GM12878 (cell line): ENCODE data around the gene COL8A2. TPM values are rescaled to one million over a fixed set of nuclear protein-coding genes. Genes with fewer than 3 reads are reported as not detected.

ENCODE experiments used
- ATAC-seq: fragments of 200-7000 bp; cut with Tn5 transposase; 3 replicates; pipeline ENCODE4 v1.9.1; 2020; ENCODE audit warnings: mild to moderate bottlenecking, moderate library complexity
- BruUV-seq: library from RNA; stranded (reverse); fragments of 400-500 nt; replicated peaks from 2 replicates; lab custom pipeline; 2021; lab: Mats Ljungman, UMichigan
- CTCF ChIA-PET: fragments of 300-600 bp; sonication (Branson Sonifier 250); formaldehyde crosslinking; extraction: SDS; loops from one replicate; lab custom pipeline; 2021; ENCODE audit warnings: inconsistent platforms; lab: Yijun Ruan, JAX
- POLR2A ChIA-PET: fragments of 350-600 bp; formaldehyde crosslinking; extraction: SDS; loops from one replicate; lab custom pipeline; 2021; ENCODE audit warnings: inconsistent platforms; lab: Charles Lee
- RAD21 ChIA-PET: fragments of 300-600 bp; sonication (Branson Sonifier 250); formaldehyde crosslinking; loops from one replicate; lab custom pipeline; 2023; ENCODE audit warnings: antibody characterized with exemption; ENCODE audit not compliant: unreplicated experiment; lab: Charles Lee
- SMC1A ChIA-PET: fragments of 300-600 bp; sonication (Branson Sonifier 250); formaldehyde crosslinking; loops from one replicate; lab custom pipeline; 2023; ENCODE audit not compliant: unreplicated experiment, uncharacterized antibody; lab: Charles Lee
- DNase-seq: peaks from one replicate; pipeline ENCODE4 v3.0.0-alpha.2; 2011; ENCODE audit warnings: low read depth, low spot score
- FAIRE-seq: peaks from 3 replicates; lab custom pipeline; 2011; peaks lifted over from hg19 to GRCh38; lab: Jason Lieb, UNC
- H2AFZ ChIP-seq: 2 replicates; pipeline ENCODE4 v1.6.0; 2011; ENCODE audit warnings: low read depth, low read length, control low read depth; ENCODE audit not compliant: control insufficient read depth
- H3K27ac ChIP-seq: 2 replicates; pipeline ENCODE4 v1.5.1; 2011; ENCODE audit warnings: control low read depth; ENCODE audit not compliant: control insufficient read depth, insufficient read depth
- H3K27me3 ChIP-seq, 2 experiments: replicated peaks in 1 of 2; 2 replicates each; pipeline versions ENCODE4 v1.6.0 to v1.6.1; 2011; ENCODE audit warnings: low read length in 1 of 2; ENCODE audit not compliant: control insufficient read depth in 2 of 2, insufficient read depth in 2 of 2
- H3K36me3 ChIP-seq, 2 experiments: 2 replicates each; pipeline ENCODE4 v1.5.1; 2011; ENCODE audit warnings: low read length in 1 of 2; ENCODE audit not compliant: control insufficient read depth in 2 of 2, insufficient read depth in 2 of 2
- H3K4me1 ChIP-seq: 2 replicates; pipeline ENCODE4 v1.6.1; 2011; ENCODE audit warnings: mild to moderate bottlenecking, low read length, moderate library complexity, mixed read lengths; ENCODE audit not compliant: control insufficient read depth, insufficient read depth
- H3K4me2 ChIP-seq: 2 replicates; pipeline ENCODE4 v1.6.0; 2011; ENCODE audit warnings: control low read depth; ENCODE audit not compliant: control insufficient read depth, insufficient read depth
- H3K4me3 ChIP-seq: fragments of 200-600 bp; sonication (generic); 2 replicates; pipeline ENCODE4 v1.5.1; 2016
- H3K79me2 ChIP-seq: 2 replicates; pipeline ENCODE4 v1.6.0; 2011; ENCODE audit warnings: low read length; ENCODE audit not compliant: control insufficient read depth, insufficient read depth
- H3K9ac ChIP-seq: 2 replicates; pipeline ENCODE4 v1.8.0; 2011; ENCODE audit warnings: low read length, control low read depth, mixed read lengths; ENCODE audit not compliant: control insufficient read depth, insufficient read depth
- H3K9me3 ChIP-seq: replicated peaks from 3 replicates; pipeline ENCODE4 v1.5.1; 2011; ENCODE audit warnings: mild to moderate bottlenecking, low read length; ENCODE audit not compliant: control insufficient read depth, insufficient read depth
- H4K20me1 ChIP-seq: 2 replicates; pipeline ENCODE4 v1.6.0; 2011; ENCODE audit not compliant: control insufficient read depth, insufficient read depth
- EED ChIP-seq: sonication (generic); IDR thresholded peaks from 2 replicates; pipeline ENCODE4 v1.6.1; 2016; ENCODE audit warnings: antibody characterized with exemption, low read depth
- LARP7 ChIP-seq: fragments of 450-650 bp; IDR thresholded peaks from 2 replicates; pipeline ENCODE4 v1.6.1; 2017; ENCODE audit warnings: mild to moderate bottlenecking
- PML ChIP-seq: IDR thresholded peaks from 2 replicates; pipeline ENCODE4 v1.6.1; 2012; ENCODE audit warnings: low read length, inconsistent platforms
- SUPT20H ChIP-seq: IDR thresholded peaks from 2 replicates; pipeline ENCODE4 v1.6.1; 2011; ENCODE audit warnings: low read depth, mild to moderate bottlenecking, low read length, moderate library complexity, borderline replicate concordance; ENCODE audit not compliant: control insufficient read depth
- WGBS: methylation state at CpG from one replicate; pipeline ENCODE4 v1.1.6; 2016; ENCODE audit warnings: low lambda C conversion rate; ENCODE audit not compliant: insufficient replicate concordance, insufficient coverage; ENCODE audit errors: missing lambda C conversion rate; 5-methylcytosine and 5-hydroxymethylcytosine counted together
- in situ Hi-C: fragments of 300-500 bp; cut with MboI; formaldehyde crosslinking; loops from 9 replicates; pipeline ENCODE4 v1.14.3; 2018; ENCODE audit warnings: mixed read lengths
- intact Hi-C: fragments of 100-400 bp; cut with micrococcal nuclease; formaldehyde crosslinking; loops from one replicate; pipeline ENCODE4 v1.14.2; 2022; ENCODE audit not compliant: unreplicated experiment
- polyA plus RNA-seq, 11 experiments: library from polyadenylated mRNA; depleted of rRNA in 4 of 11; unstranded in 6 of 11; stranded (reverse) in 5 of 11; fragments of >200 nt; fragmentation: Nextera tagmentation in 4 of 11; fragmentation: Illumina TruSeq in 1 of 11; extraction: Ambion mirVana in 4 of 11; extraction: Trizol in 1 of 11; gene quantifications; 1 replicate in 1 of 11; 2 replicates in 10 of 11; pipeline versions ENCODE4 v1.2.1 to v1.2.3, GENCODE V29; 2011 to 2016; ENCODE audit warnings: inconsistent platforms in 2 of 11, missing spikeins in 2 of 11, low read depth in 1 of 11
- total RNA-seq, 4 experiments: library from RNA; depleted of rRNA in 3 of 4; stranded (reverse); fragments of >200 nt in 3 of 4; fragmentation: Illumina TruSeq in 1 of 4; extraction: Trizol in 1 of 4; gene quantifications; 2 replicates each; pipeline versions ENCODE4 v1.2.1 to v1.2.3, GENCODE V29; 2013 to 2021
- TF ChIP-seq, protein P1 (sequence below): fragments of 450-650 bp; IDR thresholded peaks from 2 replicates; pipeline ENCODE4 v1.6.1; 2017; ENCODE audit warnings: low read depth, mild to moderate bottlenecking, moderate library complexity
- TF ChIP-seq, protein P2 (sequence below): fragments of 450-650 bp; conservative IDR thresholded peaks from 2 replicates; pipeline ENCODE4 v1.6.1; 2017; ENCODE audit warnings: mild to moderate bottlenecking, moderate library complexity

COL8A2 gene
- total and polyA plus RNA-seq, 10 of the 15 experiments (the other 5 are each of a cell fraction or from before 2014, with no cell fraction given) = 0.01 TPM; not detected in 9

DNA sequence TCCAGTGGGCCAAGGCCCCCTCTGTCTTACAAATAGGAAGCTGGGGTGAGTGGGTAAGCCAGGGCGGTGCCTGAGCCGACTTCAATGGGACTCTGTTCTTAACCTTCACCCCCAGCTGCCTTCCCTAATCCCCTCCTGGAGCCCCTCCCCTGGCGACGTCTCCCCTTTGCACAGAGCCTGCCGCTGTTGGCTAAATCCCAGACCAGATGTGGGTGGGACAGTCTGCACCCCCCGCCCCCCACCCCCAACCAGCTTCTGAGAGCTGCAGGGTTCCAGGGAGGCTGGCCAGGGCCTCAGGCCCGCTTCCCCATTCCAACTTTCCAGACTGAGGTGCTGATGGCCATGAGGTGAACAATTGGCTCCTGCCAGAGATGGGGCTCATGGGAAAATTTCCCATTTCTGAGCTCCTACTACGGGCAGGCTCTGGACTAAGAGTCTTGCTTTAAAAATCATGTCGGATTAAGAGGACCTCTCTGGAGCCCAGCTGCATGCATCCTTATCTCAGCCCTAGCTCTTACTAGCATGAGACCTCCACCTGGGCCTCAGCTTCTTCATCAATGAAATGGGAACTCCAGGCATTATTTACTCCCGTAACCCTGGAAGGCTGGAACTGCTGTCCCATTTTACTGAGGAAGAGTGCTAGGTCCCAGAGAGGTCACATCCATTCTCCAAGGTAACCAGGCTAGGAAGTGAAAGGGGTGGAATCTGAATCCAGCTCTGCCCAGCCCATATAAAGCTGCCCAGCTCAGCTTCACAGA, 6.4 kb downstream of the COL8A2 start:
- POLR2A ChIA-PET = no interaction called here
- ATAC-seq (no peak), FAIRE-seq (no peak), DNase-seq (no peak)
- in situ Hi-C loops (no loop called here), intact Hi-C loops (no loop called here)
- Histone ChIP-seq H3K27me3 (no peaks in the 10 kb centered on the region; a peak in 3 of 4 replicates), H3K9me3 (no peaks in the 10 kb centered on the region), H3K4me1 (peaks cover 9% of the 10 kb centered on the region), H2AFZ (no peak overlapping the region), H3K4me3 (no peak overlapping the region), H3K79me2 (no peaks in the 10 kb centered on the region), H3K4me2 (no peak overlapping the region), H3K27ac (no peak overlapping the region), H4K20me1 (no peaks in the 10 kb centered on the region), H3K36me3 (no peaks in the 10 kb centered on the region), H3K9ac (no peak overlapping the region)
- CTCF ChIA-PET = interaction anchor here (1.3 to 1.9 kb wide), 3 partner anchors 11 to 16 kb away, joined by 3 to 8 read pairs (median 4); no protein-coding TSS in a partner anchor
- BruUV-seq = no TSS peak
- SMC1A ChIA-PET = interaction anchor here (0.6 to 1.2 kb wide), 3 partner anchors 16 to 25 kb away, joined by 3 read pairs; no protein-coding TSS in a partner anchor
- TF ChIP-seq EED (no peak), PML (no peak), LARP7 (no peak), SUPT20H (no peak)
- TF ChIP-seq, protein P1, sequence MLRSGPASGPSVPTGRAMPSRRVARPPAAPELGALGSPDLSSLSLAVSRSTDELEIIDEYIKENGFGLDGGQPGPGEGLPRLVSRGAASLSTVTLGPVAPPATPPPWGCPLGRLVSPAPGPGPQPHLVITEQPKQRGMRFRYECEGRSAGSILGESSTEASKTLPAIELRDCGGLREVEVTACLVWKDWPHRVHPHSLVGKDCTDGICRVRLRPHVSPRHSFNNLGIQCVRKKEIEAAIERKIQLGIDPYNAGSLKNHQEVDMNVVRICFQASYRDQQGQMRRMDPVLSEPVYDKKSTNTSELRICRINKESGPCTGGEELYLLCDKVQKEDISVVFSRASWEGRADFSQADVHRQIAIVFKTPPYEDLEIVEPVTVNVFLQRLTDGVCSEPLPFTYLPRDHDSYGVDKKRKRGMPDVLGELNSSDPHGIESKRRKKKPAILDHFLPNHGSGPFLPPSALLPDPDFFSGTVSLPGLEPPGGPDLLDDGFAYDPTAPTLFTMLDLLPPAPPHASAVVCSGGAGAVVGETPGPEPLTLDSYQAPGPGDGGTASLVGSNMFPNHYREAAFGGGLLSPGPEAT = no peak
- TF ChIP-seq, protein P2, sequence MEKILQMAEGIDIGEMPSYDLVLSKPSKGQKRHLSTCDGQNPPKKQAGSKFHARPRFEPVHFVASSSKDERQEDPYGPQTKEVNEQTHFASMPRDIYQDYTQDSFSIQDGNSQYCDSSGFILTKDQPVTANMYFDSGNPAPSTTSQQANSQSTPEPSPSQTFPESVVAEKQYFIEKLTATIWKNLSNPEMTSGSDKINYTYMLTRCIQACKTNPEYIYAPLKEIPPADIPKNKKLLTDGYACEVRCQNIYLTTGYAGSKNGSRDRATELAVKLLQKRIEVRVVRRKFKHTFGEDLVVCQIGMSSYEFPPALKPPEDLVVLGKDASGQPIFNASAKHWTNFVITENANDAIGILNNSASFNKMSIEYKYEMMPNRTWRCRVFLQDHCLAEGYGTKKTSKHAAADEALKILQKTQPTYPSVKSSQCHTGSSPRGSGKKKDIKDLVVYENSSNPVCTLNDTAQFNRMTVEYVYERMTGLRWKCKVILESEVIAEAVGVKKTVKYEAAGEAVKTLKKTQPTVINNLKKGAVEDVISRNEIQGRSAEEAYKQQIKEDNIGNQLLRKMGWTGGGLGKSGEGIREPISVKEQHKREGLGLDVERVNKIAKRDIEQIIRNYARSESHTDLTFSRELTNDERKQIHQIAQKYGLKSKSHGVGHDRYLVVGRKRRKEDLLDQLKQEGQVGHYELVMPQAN = no peak
- RAD21 ChIA-PET = interaction anchor here (0.6 to 1.0 kb wide), 3 partner anchors 17 to 166 kb away, joined by 3 read pairs; no protein-coding TSS in a partner anchor
- 27% methylated on average over 10 of the region's 10 CpGs for WGBS
